HG03439 (cell line): ENCODE data around the gene LHCGR.
"Not testable (repeated sequence)": the region's sequence is repeated elsewhere in the genome, so short reads cannot be mapped to it uniquely, and the experiment has no call there.

Experiments
- ATAC-seq: cut with Tn5 transposase; IDR thresholded peaks from one replicate; pipeline ENCODE4 v1.9.1; 2021; ENCODE audit warnings: mild to moderate bottlenecking, moderate library complexity; ENCODE audit not compliant: unreplicated experiment

The LHCGR gene

GRCh38 chr2:48711343-48711742, 44.2 kb downstream of the LHCGR start:
- ATAC-seq, result no peak

GRCh38 chr2:48709096-48710034, 46.2 kb downstream of the LHCGR start:
- ATAC-seq, result no peak

- no peak for ATAC-seq
Observed at GRCh38 chr2:48707466-48707865, 48.1 kb downstream of the LHCGR start.

DNA sequence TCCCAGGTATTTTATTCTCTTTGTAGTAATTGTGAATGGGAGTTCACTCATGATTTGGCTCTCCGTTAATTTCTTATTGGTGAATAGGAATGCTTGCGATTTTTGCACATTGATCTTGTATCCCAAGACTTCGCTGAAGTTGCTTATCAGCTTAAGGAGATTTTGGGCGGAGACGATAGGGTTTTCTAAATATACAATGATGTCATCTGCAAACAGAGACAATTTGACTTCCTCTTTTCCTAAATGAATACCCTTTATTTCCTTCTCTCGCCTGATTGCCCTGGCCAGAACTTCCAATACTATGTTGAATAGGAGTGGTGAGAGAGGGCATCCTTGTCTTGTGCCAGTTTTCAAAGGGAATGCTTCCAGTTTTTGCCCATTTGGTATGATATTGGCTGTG, 51.9 kb downstream of the LHCGR start:
- not testable (repeated sequence) for ATAC-seq

- ATAC-seq, result no peak
Observed at GRCh38 chr2:48699348-48699930, 56.1 kb downstream of the LHCGR start.

- ATAC-seq, result no peak
Observed at GRCh38 chr2:48696881-48697280, 58.6 kb downstream of the LHCGR start.

DNA sequence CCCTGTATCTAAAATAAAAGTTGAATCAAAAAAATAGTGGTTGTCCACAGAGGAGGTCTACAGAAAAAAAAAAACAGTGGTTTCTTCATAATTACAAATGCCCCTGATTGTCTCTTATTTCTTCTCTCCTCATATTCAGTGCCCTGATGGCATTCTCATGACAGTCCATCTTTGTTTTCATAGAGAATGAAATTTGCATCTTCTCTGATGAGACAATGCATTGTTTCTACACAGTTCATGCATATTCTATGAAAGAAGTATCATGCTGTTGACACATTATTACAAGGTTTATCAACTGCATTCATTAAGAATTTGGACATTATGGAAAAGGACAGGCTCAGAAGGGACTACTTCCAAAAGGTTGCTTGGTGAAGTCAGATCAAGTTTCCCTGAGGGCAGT, 59.5 kb downstream of the LHCGR start:
- no peak for ATAC-seq

GRCh38 chr2:48694149-48694548, 61.4 kb downstream of the LHCGR start:
- ATAC-seq, result no peak

DNA sequence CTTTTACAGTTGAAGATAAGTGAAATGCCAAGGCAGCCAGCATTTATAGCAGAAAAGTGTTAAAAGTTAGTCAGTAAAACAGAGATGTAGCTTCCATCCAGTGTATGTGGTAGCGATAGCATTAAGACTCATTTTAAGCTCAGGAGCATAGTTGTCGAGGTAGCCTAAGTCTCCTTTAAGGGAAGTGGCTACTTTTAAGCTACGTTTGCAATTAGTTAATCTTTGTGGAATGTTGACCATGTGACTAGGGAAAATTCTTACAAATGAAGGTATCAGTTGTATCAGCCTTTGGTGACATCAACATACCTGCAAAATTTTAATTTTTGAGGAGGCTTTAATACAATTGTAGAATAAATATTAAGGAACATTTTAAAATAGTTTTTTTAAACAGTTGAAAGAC, 61.9 kb downstream of the LHCGR start:
- no peak for ATAC-seq

DNA sequence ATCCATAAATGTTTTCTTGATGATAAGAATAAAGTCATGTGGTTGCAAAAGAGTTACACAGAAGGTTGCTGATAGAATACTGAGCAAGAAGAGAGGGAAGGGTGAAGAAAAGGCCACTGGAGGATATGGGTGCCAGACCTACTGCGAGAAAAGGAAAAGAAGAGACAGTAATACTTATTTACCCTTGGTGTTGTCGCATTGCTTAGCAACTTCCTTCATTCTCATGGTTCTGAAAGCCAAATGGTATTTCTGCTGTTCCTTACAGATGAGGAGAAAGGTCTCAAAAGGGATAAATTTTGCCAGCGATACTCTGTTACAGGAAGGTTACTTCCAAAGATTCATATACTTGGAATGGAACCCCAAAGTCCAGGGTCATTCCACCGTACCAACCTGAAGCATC, 62.5 kb downstream of the LHCGR start:
- ATAC-seq, result no peak

DNA sequence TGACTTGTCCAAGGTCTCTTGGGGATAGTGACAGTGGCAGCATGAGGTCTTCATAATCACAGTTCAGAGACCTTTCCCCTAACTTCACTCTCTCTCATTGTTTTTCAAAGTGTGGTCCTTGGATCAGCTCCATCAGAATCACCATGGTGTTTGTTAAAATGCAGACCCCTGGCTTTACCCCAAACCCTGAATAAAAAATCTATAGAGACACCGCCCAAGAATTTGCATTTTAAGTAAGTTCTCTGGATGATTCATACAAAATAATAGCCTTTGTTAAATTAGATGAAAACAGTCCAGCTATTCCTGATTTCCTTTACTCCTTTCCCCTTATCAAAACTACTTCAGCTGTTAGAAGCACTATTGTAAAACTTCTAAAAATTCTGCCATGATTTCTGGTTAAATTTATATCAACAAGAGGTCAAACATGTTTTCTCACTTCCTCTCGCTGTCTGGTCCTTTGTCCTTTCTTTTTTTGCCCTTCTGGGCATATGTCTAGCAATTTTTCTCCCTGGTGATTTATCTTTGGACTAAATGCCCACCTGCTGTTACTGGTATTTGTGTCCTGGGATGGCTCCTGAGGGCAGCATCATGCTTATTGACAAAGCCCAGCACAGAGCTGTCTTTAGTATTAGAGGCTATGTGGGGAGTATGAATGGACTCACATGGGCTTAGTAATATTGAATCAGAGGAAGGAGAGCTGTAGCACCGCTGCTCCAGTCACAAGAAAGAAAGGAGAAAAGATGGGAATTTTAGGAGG, 63.4 kb downstream of the LHCGR start:
- no peak for ATAC-seq

GRCh38 chr2:48685126-48685525, 70.4 kb downstream of the LHCGR start:
- no peak for ATAC-seq

- no peak for ATAC-seq
Observed at GRCh38 chr2:48677450-48677849, 78.1 kb downstream of the LHCGR start.

GRCh38 chr2:48674933-48675332, 80.6 kb downstream of the LHCGR start:
- no peak for ATAC-seq

- ATAC-seq, result no peak
Observed at GRCh38 chr2:48673581-48673980, 81.9 kb downstream of the LHCGR start.

- ATAC-seq, result no peak
Observed at GRCh38 chr2:48668992-48669391, 86.5 kb downstream of the LHCGR start.

DNA sequence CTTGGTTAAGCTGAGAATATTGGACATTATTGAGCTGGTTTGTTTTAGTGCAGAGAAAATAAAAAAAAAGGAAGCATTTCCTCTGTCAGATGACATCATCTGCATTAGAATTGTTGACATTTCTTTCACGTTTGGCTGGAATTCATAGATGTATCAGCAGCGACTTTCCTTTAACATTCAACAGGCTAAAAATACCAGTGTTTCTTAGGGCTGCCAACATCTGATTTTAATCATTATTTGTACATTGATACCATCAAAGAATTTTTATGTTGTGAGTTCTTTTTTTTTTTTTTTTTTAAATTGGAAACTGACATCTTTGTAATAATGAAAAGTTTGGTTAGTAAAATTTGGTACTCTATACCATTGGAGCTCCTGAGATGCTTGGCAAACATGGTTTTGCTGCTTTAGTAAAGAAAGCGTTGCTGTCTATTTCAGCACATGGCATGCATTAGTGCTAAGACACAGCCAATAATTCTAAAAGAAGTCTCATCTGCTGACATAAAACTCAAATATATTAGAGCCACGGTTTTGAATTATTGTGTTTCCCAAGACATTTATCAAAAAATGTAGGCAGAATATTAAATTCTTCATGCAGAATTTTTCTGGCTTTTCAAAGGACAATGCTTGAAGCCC, 104.2 kb downstream of the LHCGR start:
- ATAC-seq, result no peak

DNA sequence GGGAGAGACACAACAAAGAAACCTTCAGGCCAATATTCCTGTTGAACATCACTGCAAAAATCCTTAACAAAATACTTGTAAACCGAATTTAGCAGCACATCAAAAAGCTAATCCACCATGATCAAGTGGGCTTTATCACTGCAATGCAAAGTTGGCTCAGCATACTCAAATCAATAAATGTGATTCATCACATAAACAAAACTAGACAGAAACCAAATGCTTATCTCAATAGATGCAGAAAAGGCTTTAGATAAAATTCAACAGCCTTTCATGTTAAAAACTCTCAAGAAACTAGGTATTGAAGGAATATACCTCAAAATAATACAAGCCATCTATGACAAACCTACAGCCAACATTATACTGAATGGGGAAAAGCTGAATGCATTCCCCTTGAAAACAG, 117.3 kb downstream of the LHCGR start:
- ATAC-seq, result no peak
